Measurements from ENCODE around the gene DLG4. TPM values are rescaled to one million over a fixed set of nuclear protein-coding genes. Genes with fewer than 3 reads are reported as not detected.

DLG4 gene
- polyA plus RNA-seq, 1 donor, result 16.7 TPM

GRCh38 chr17:7214300-7215135 lies 5.1 kb downstream of the DLG4 start:
- Histone ChIP-seq H3K27ac (ENCODE audit: low read length) (peak overlapping the region; percentile 83), H3K4me1 (ENCODE audit: control insufficient read depth, insufficient read depth, low read length) (peaks cover 31% of the 10 kb centered on the region), H3K36me3 (ENCODE audit: control insufficient read depth, insufficient read depth, low read length) (no peaks in the 10 kb centered on the region), H3K4me3 (ENCODE audit: low read length) (peak overlapping the region; percentile 47), H3K9me3 (ENCODE audit: control insufficient read depth, low read depth, low read length) (no peaks in the 10 kb centered on the region), H3K27me3 (ENCODE audit: control insufficient read depth, insufficient read depth, low read length) (peaks cover 50% of the 10 kb centered on the region)
- 0% methylated on average over 1 of the region's 45 CpGs for WGBS (ENCODE audit: insufficient coverage, low lambda C conversion rate)
- DNase-seq, result peak; percentile 95

- DNase-seq, result peak; percentile 84 to 85
- Histone ChIP-seq H3K36me3 (ENCODE audit: control insufficient read depth, insufficient read depth, low read length) (no peaks in the 10 kb centered on the region), H3K4me1 (ENCODE audit: control insufficient read depth, insufficient read depth, low read length) (peaks cover 27% of the 10 kb centered on the region), H3K27ac (ENCODE audit: low read length) (peak overlapping the region; percentile 83), H3K9me3 (ENCODE audit: control insufficient read depth, low read depth, low read length) (no peaks in the 10 kb centered on the region), H3K27me3 (ENCODE audit: control insufficient read depth, insufficient read depth, low read length) (peaks cover 55% of the 10 kb centered on the region), H3K4me3 (ENCODE audit: low read length) (peak overlapping the region; percentile 47)
- WGBS (ENCODE audit: insufficient coverage, low lambda C conversion rate), result 0% methylated on average over 1 of the region's 15 CpGs
Observed at GRCh38 chr17:7213895-7214299, 5.7 kb downstream of the DLG4 start.

GRCh38 chr17:7211491-7212273 lies 8.0 kb downstream of the DLG4 start:
- Histone ChIP-seq H3K36me3 (ENCODE audit: control insufficient read depth, insufficient read depth, low read length) (no peaks in the 10 kb centered on the region), H3K4me3 (ENCODE audit: low read length) (no peak overlapping the region), H3K9me3 (ENCODE audit: control insufficient read depth, low read depth, low read length) (no peaks in the 10 kb centered on the region), H3K27ac (ENCODE audit: low read length) (no peak overlapping the region), H3K4me1 (ENCODE audit: control insufficient read depth, insufficient read depth, low read length) (peaks cover 17% of the 10 kb centered on the region), H3K27me3 (ENCODE audit: control insufficient read depth, insufficient read depth, low read length) (peaks cover 54% of the 10 kb centered on the region)
- no CpG with 5 or more reads among the region's 37 CpGs for WGBS (ENCODE audit: insufficient coverage, low lambda C conversion rate)
- no peak for DNase-seq

GRCh38 chr17:7208754-7209460 lies 10.7 kb downstream of the DLG4 start:
- peaks cover 53% of the 10 kb centered on the region for H3K27me3 ChIP-seq (ENCODE audit: control insufficient read depth, insufficient read depth, low read length)
- WGBS (ENCODE audit: insufficient coverage, low lambda C conversion rate), result no CpG with 5 or more reads among the region's 9 CpGs
- H3K4me3 ChIP-seq (ENCODE audit: low read length), result no peak overlapping the region
- H3K9me3 ChIP-seq (ENCODE audit: control insufficient read depth, low read depth, low read length), result no peaks in the 10 kb centered on the region
- DNase-seq, result no peak
- H3K36me3 ChIP-seq (ENCODE audit: control insufficient read depth, insufficient read depth, low read length), result no peaks in the 10 kb centered on the region
- peaks cover 17% of the 10 kb centered on the region for H3K4me1 ChIP-seq (ENCODE audit: control insufficient read depth, insufficient read depth, low read length)
- H3K27ac ChIP-seq (ENCODE audit: low read length), result no peak overlapping the region

GRCh38 chr17:7208027-7208571 lies 11.5 kb downstream of the DLG4 start:
- WGBS (ENCODE audit: insufficient coverage, low lambda C conversion rate), result no CpG with 5 or more reads among the region's 21 CpGs
- no peak for DNase-seq

GRCh38 chr17:7207120-7208001 lies 12.3 kb downstream of the DLG4 start:
- peaks cover 6% of the 10 kb centered on the region for H3K36me3 ChIP-seq (ENCODE audit: control insufficient read depth, insufficient read depth, low read length)
- no peak overlapping the region for H3K27ac ChIP-seq (ENCODE audit: low read length)
- WGBS (ENCODE audit: insufficient coverage, low lambda C conversion rate), result 80% methylated on average over 1 of the region's 24 CpGs
- no peak for DNase-seq
- H3K4me3 ChIP-seq (ENCODE audit: low read length), result no peak overlapping the region
- no peaks in the 10 kb centered on the region for H3K9me3 ChIP-seq (ENCODE audit: control insufficient read depth, low read depth, low read length)
- H3K4me1 ChIP-seq (ENCODE audit: control insufficient read depth, insufficient read depth, low read length), result peaks cover 13% of the 10 kb centered on the region
- H3K27me3 ChIP-seq (ENCODE audit: control insufficient read depth, insufficient read depth, low read length), result peaks cover 49% of the 10 kb centered on the region

More at GRCh38 chr17:7208027-7208571, 11.5 kb downstream of the DLG4 start:
- Histone ChIP-seq H3K27ac (ENCODE audit: low read length) (no peak overlapping the region), H3K9me3 (ENCODE audit: control insufficient read depth, low read depth, low read length) (no peaks in the 10 kb centered on the region), H3K36me3 (ENCODE audit: control insufficient read depth, insufficient read depth, low read length) (no peaks in the 10 kb centered on the region), H3K4me1 (ENCODE audit: control insufficient read depth, insufficient read depth, low read length) (peaks cover 13% of the 10 kb centered on the region), H3K27me3 (ENCODE audit: control insufficient read depth, insufficient read depth, low read length) (peaks cover 53% of the 10 kb centered on the region), H3K4me3 (ENCODE audit: low read length) (no peak overlapping the region)

GRCh38 chr17:7205561-7205960 lies 14.1 kb downstream of the DLG4 start:
- H3K27ac ChIP-seq (ENCODE audit: low read length), result peak overlapping the region; percentile 69
- DNase-seq, result no peak

GRCh38 chr17:7204828-7205461 lies 14.7 kb downstream of the DLG4 start:
- Histone ChIP-seq H3K4me3 (ENCODE audit: low read length) (peak overlapping the region; percentile 62), H3K36me3 (ENCODE audit: control insufficient read depth, insufficient read depth, low read length) (peaks cover 8% of the 10 kb centered on the region), H3K27ac (ENCODE audit: low read length) (peak overlapping the region; percentile 69), H3K9me3 (ENCODE audit: control insufficient read depth, low read depth, low read length) (no peaks in the 10 kb centered on the region), H3K27me3 (ENCODE audit: control insufficient read depth, insufficient read depth, low read length) (peaks cover 28% of the 10 kb centered on the region), H3K4me1 (ENCODE audit: control insufficient read depth, insufficient read depth, low read length) (peaks cover 13% of the 10 kb centered on the region)
- no CpG with 5 or more reads among the region's 34 CpGs for WGBS (ENCODE audit: insufficient coverage, low lambda C conversion rate)
- peak; percentile 82 to 86 for DNase-seq

More at GRCh38 chr17:7205561-7205960, 14.1 kb downstream of the DLG4 start:
- 36% methylated on average over 3 of the region's 15 CpGs for WGBS (ENCODE audit: insufficient coverage, low lambda C conversion rate)
- Histone ChIP-seq H3K9me3 (ENCODE audit: control insufficient read depth, low read depth, low read length) (no peaks in the 10 kb centered on the region), H3K4me1 (ENCODE audit: control insufficient read depth, insufficient read depth, low read length) (peaks cover 13% of the 10 kb centered on the region), H3K4me3 (ENCODE audit: low read length) (peak overlapping the region; percentile 62), H3K36me3 (ENCODE audit: control insufficient read depth, insufficient read depth, low read length) (peaks cover 8% of the 10 kb centered on the region), H3K27me3 (ENCODE audit: control insufficient read depth, insufficient read depth, low read length) (peaks cover 35% of the 10 kb centered on the region)

- H3K4me1 ChIP-seq (ENCODE audit: control insufficient read depth, insufficient read depth, low read length), result peaks cover 13% of the 10 kb centered on the region
- no peak for DNase-seq
- H3K9me3 ChIP-seq (ENCODE audit: control insufficient read depth, low read depth, low read length), result no peaks in the 10 kb centered on the region
- no CpG with 5 or more reads among the region's 15 CpGs for WGBS (ENCODE audit: insufficient coverage, low lambda C conversion rate)
- H3K36me3 ChIP-seq (ENCODE audit: control insufficient read depth, insufficient read depth, low read length), result peaks cover 8% of the 10 kb centered on the region
- H3K27me3 ChIP-seq (ENCODE audit: control insufficient read depth, insufficient read depth, low read length), result peaks cover 26% of the 10 kb centered on the region
- H3K4me3 ChIP-seq (ENCODE audit: low read length), result peak overlapping the region; percentile 62
- peak overlapping the region; percentile 69 for H3K27ac ChIP-seq (ENCODE audit: low read length)
Observed at GRCh38 chr17:7204336-7204735, 15.3 kb downstream of the DLG4 start.

All from large intestine (tissue), 3 donors.